CD4-positive, alpha-beta T cell (primary cell): Measurements from ENCODE around the gene WNK3. TPM values are rescaled to one million over a fixed set of nuclear protein-coding genes. Genes with fewer than 3 reads are reported as not detected.

Source experiments
- ATAC-seq: fragments of 200-7000 bp; cut with Tn5 transposase; one replicate; pipeline ENCODE4 v1.10.0; 2022; ENCODE audit warnings: mild to moderate bottlenecking; ENCODE audit not compliant: poor library complexity
- CTCF ChIA-PET: fragments of 350-600 bp; sonication (Branson Sonifier 250); formaldehyde crosslinking; loops from one replicate; lab custom pipeline; 2021; ENCODE audit warnings: antibody characterized with exemption, inconsistent platforms; lab: Charles Lee
- POLR2A ChIA-PET: fragments of 350-600 bp; sonication (Branson Sonifier 250); formaldehyde crosslinking; loops from one replicate; lab custom pipeline; 2021; ENCODE audit warnings: antibody characterized with exemption, inconsistent platforms; lab: Charles Lee
- DNase-seq, 14 experiments: peaks; one replicate each; pipeline ENCODE4 v3.0.0-alpha.2; 2013 to 2020; ENCODE audit warnings: mixed read lengths in 2 of 14
- H3K27ac ChIP-seq, 2 donors: one replicate each; pipeline versions ENCODE4 v1.5.1 to v1.7.0; 2013; ENCODE audit warnings: low read length in 2 of 2, low read depth in 1 of 2, mild to moderate bottlenecking in 1 of 2
- H3K27me3 ChIP-seq, 2 experiments: 1 replicate in 1 of 2; 2 replicates in 1 of 2; pipeline versions ENCODE4 v1.6.1 to v1.7.0; 2013; ENCODE audit warnings: low read length in 2 of 2, control low read depth in 1 of 2, mild to moderate bottlenecking in 1 of 2, moderate library complexity in 1 of 2; ENCODE audit not compliant: insufficient read depth in 2 of 2, control insufficient read depth in 1 of 2
- H3K36me3 ChIP-seq: one replicate; pipeline ENCODE4 v1.6.1; 2013; ENCODE audit warnings: low read length, control low read depth; ENCODE audit not compliant: insufficient read depth
- H3K4me1 ChIP-seq: one replicate; pipeline ENCODE4 v1.6.1; 2013; ENCODE audit warnings: low read length, control low read depth; ENCODE audit not compliant: insufficient read depth
- H3K4me3 ChIP-seq: one replicate; pipeline ENCODE4 v1.5.1; 2013; ENCODE audit warnings: mild to moderate bottlenecking, low read length, moderate library complexity
- H3K9me3 ChIP-seq, 2 experiments: 1 replicate in 1 of 2; 2 replicates in 1 of 2; pipeline versions ENCODE4 v1.6.1 to v1.7.0; 2013; ENCODE audit warnings: low read length in 2 of 2, mild to moderate bottlenecking in 2 of 2, control low read depth in 1 of 2, moderate library complexity in 1 of 2; ENCODE audit not compliant: control insufficient read depth in 1 of 2, insufficient read depth in 1 of 2
- H3K27ac Mint-ChIP-seq: one replicate; pipeline ENCODE4 v1.8.0; 2020; ENCODE audit warnings: mixed read lengths
- H3K27me3 Mint-ChIP-seq: one replicate; pipeline ENCODE4 v1.8.0; 2021; ENCODE audit warnings: mixed read lengths
- H3K36me3 Mint-ChIP-seq: one replicate; pipeline ENCODE4 v1.8.0; 2021; ENCODE audit warnings: low read depth, mixed read lengths
- H3K4me1 Mint-ChIP-seq: one replicate; pipeline ENCODE4 v1.8.0; 2021; ENCODE audit warnings: low read depth, mixed read lengths
- H3K4me3 Mint-ChIP-seq: one replicate; pipeline ENCODE4 v1.8.0; 2020; ENCODE audit warnings: mild to moderate bottlenecking, mixed read lengths
- H3K9me3 Mint-ChIP-seq: one replicate; pipeline ENCODE4 v1.8.0; 2020; ENCODE audit warnings: mixed read lengths
- CTCF ChIP-seq: fragments of 200-600 bp; IDR thresholded peaks from one replicate; pipeline ENCODE4 v1.8.0; 2022; ENCODE audit warnings: antibody characterized with exemption, mild to moderate bottlenecking
- intact Hi-C, 2 experiments: fragments of 100-400 bp; cut with DNase I in 1 of 2; cut with micrococcal nuclease in 1 of 2; formaldehyde crosslinking; loops; one replicate each; pipeline versions ENCODE4 v1.15.1 to v1.9.0; 2023 to 2025; cut with DNase I, micrococcal nuclease
- total RNA-seq, 174 experiments: library from RNA in 2 of 174; stranded (reverse) in 2 of 174; gene quantifications; one replicate each; pipeline ENCODE4 v1.2.3 and lab custom pipeline; 2021 to 2026

The WNK3 gene
- total RNA-seq, 2 experiments from 2014 or later = 0.16 to 0.25 TPM

GRCh38 chrX:54182864-54183613, 174.8 kb downstream of the WNK3 start, which contains the start of gene FAM120C:
FAM120C (minus strand) TSS chrX:54183254; CDS start chrX:54183198, 56 bp downstream.
- peaks cover 41% of the 10 kb centered on the region for H3K4me1 Mint-ChIP-seq
- H3K36me3 ChIP-seq = peaks cover 2% of the 10 kb centered on the region
- H3K27me3 ChIP-seq = no peaks in the 10 kb centered on the region
- intact Hi-C loops = loop anchor here (1.0 to 10.0 kb wide), 7 partner anchors 138 to 1532 kb away; partner anchors contain the start of genes PHF8 (in 2 of the 2), GNL3L (in 1 of the 2), RRAGB (in 1 of the 2) and WNK3 (in 1 of the 2)
- peaks cover 29% of the 10 kb centered on the region for H3K4me1 ChIP-seq
- peak within 1 kb of the TSS; percentile 67 for H3K4me3 ChIP-seq
- TF ChIP-seq CTCF = no peak
- H3K4me3 Mint-ChIP-seq = peak within 1 kb of the TSS; percentile 92
- H3K27me3 Mint-ChIP-seq = no peaks in the 10 kb centered on the region
- POLR2A ChIA-PET = interaction anchor here (0.7 to 2.8 kb wide), 12 partner anchors 11 to 1306 kb away, joined by 3 to 43 read pairs (median 7); partner anchors contain the start of genes APEX2, GNL3L, PHF8 and RIBC1
- CTCF ChIA-PET = interaction anchor here (1.0 kb wide), 1 partner anchor 139 kb away, joined by 3 read pairs; the partner anchor contains the start of gene PHF8
- peak; percentile 69 for ATAC-seq
- no peaks in the 10 kb centered on the region for H3K9me3 Mint-ChIP-seq
- peaks cover 29% of the 10 kb centered on the region for H3K36me3 Mint-ChIP-seq
- peak; percentile 41 to 82 (median 56) for DNase-seq
- H3K27ac ChIP-seq = peak within 1 kb of the TSS; percentile 69 to 75
- no peaks in the 10 kb centered on the region for H3K9me3 ChIP-seq
- H3K27ac Mint-ChIP-seq = peak within 1 kb of the TSS; percentile 86

DNA sequence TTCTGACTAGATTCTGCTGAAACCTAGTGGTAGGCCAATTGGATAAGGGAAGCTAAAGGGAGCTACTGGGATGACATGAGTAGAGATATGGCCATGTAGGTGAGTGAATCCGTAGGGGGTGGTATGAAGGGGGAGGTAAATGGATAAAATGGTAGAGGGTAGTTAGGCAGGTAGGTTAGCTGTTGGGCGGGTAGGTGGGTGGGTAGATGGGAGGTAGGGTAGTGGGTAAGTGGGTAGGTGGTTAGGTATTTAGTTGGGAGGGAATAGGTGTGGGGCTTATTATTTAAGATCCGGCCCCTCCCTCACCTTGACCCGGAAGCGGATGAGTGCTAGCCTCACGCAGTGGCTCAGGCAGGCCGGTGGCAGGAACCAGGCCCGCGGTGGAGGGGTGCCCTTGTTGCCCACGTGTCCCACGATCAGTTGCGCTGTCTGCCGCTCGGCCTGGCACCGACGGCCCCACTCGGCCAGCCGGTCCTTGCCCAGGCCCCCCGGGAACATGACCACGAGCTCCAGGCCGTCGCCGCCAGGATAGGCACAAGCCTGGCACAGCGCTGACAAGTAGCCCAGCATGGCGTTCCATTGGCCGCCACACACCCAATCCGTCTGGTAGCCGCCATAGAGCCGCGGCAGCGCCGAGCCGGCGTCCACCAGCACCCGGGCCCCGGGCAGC, 175.5 kb downstream of the WNK3 start:
- H3K27ac ChIP-seq = peak overlapping the region; percentile 69 to 75
- Mint-ChIP-seq H3K9me3 (no peaks in the 10 kb centered on the region), H3K4me1 (peaks cover 49% of the 10 kb centered on the region), H3K36me3 (peaks cover 36% of the 10 kb centered on the region), H3K27me3 (no peaks in the 10 kb centered on the region), H3K4me3 (peak overlapping the region; percentile 92), H3K27ac (peak overlapping the region; percentile 86)
- CTCF ChIA-PET = interaction anchor here (1.0 kb wide), 1 partner anchor 138 kb away, joined by 3 read pairs; the partner anchor contains the start of gene PHF8
- no peaks in the 10 kb centered on the region for H3K27me3 ChIP-seq
- DNase-seq = peak; percentile 32 to 80 (median 58)
- peaks cover 2% of the 10 kb centered on the region for H3K36me3 ChIP-seq
- ATAC-seq = peak; percentile 63
- no peaks in the 10 kb centered on the region for H3K9me3 ChIP-seq
- H3K4me3 ChIP-seq = peak overlapping the region; percentile 67
- POLR2A ChIA-PET = interaction anchor here (0.6 to 2.8 kb wide), 8 partner anchors 139 to 1307 kb away, joined by 5 to 43 read pairs (median 8); partner anchors contain the start of genes GNL3L, PHF8, TSR2 and USP51
- peaks cover 29% of the 10 kb centered on the region for H3K4me1 ChIP-seq
- intact Hi-C loops = loop anchor here in 1 of 2 experiments (2.0 to 10.0 kb wide), 6 partner anchors 138 to 1532 kb away; partner anchors contain the start of genes GNL3L, PHF8, RRAGB and WNK3
- no peak for TF ChIP-seq CTCF
